Left ventricle myocardium inferior (tissue), 1 donor: ENCODE results near the gene NRIP2. TPM values are rescaled to one million over a fixed set of nuclear protein-coding genes. Genes with fewer than 3 reads are reported as not detected.
"Not testable (repeated sequence)": the region's sequence is repeated elsewhere in the genome, so short reads cannot be mapped to it uniquely, and the experiment has no call there.

ENCODE experiments used
- DNase-seq: peaks from one replicate; pipeline ENCODE4 v3.0.0-alpha.2; 2020
- H3K27ac ChIP-seq: fragments of 200-600 bp; replicated peaks from 2 replicates; pipeline ENCODE4 v1.8.0; 2021
- H3K27me3 ChIP-seq: fragments of 200-600 bp; 2 replicates; pipeline ENCODE4 v1.8.0; 2021; ENCODE audit warnings: low read depth
- H3K36me3 ChIP-seq: fragments of 200-600 bp; 2 replicates; pipeline ENCODE4 v1.8.0; 2021
- H3K4me1 ChIP-seq: fragments of 200-600 bp; 2 replicates; pipeline ENCODE4 v1.8.0; 2021
- H3K4me3 ChIP-seq: fragments of 200-600 bp; 2 replicates; pipeline ENCODE4 v1.8.0; 2021; ENCODE audit warnings: mild to moderate bottlenecking, moderate library complexity
- H3K9me3 ChIP-seq: fragments of 200-600 bp; replicated peaks from 2 replicates; pipeline ENCODE4 v1.8.0; 2021
- CTCF ChIP-seq: fragments of 200-600 bp; IDR thresholded peaks from 2 replicates; pipeline ENCODE4 v1.8.0; 2021; ENCODE audit warnings: antibody characterized with exemption, mild to moderate bottlenecking, borderline replicate concordance
- intact Hi-C: fragments of 100-400 bp; cut with micrococcal nuclease; formaldehyde crosslinking; loops from one replicate; pipeline ENCODE4 v1.11.0; 2022
- total RNA-seq: library from RNA; stranded (reverse); fragmentation: NEBNext Ultra II Directional; extraction: Animal tissue kit (Norgen Biotek cat#: 25700); gene quantifications from one replicate; pipeline ENCODE4 v1.2.1, GENCODE V29; 2021
- donor health status: DM: no; HTN: yes; CAD: no; lungs with severe emphysema.

The NRIP2 gene
- total RNA-seq, 1 donor from 2014 or later = 1.2 TPM

GRCh38 chr12:2876431-2877046 is 41.7 kb upstream of the NRIP2 start:
- no peaks in the 10 kb centered on the region for H3K36me3 ChIP-seq
- no peaks in the 10 kb centered on the region for H3K9me3 ChIP-seq
- intact Hi-C loops = no loop called here
- no peak for DNase-seq
- H3K4me1 ChIP-seq = peaks cover 23% of the 10 kb centered on the region
- peak overlapping the region; percentile 86 for H3K4me3 ChIP-seq
- no peaks in the 10 kb centered on the region for H3K27me3 ChIP-seq
- peak overlapping the region; percentile 77 for H3K27ac ChIP-seq
- no peak for TF ChIP-seq CTCF

GRCh38 chr12:2868986-2869632 is 34.3 kb upstream of the NRIP2 start:
- H3K4me1 ChIP-seq, H3K27me3 ChIP-seq, H3K4me3 ChIP-seq, H3K36me3 ChIP-seq, DNase-seq, H3K9me3 ChIP-seq, H3K27ac ChIP-seq, intact Hi-C loops: not testable (repeated sequence)

- no peaks in the 10 kb centered on the region for H3K9me3 ChIP-seq
- H3K36me3 ChIP-seq = no peaks in the 10 kb centered on the region
- no peaks in the 10 kb centered on the region for H3K27me3 ChIP-seq
- H3K27ac ChIP-seq = no peak overlapping the region
- TF ChIP-seq CTCF = no peak
- intact Hi-C loops = no loop called here
- no peak overlapping the region for H3K4me3 ChIP-seq
- H3K4me1 ChIP-seq = no peaks in the 10 kb centered on the region
- no peak for DNase-seq
Observed at GRCh38 chr12:2864198-2864597, 29.4 kb upstream of the NRIP2 start.

- H3K4me1 ChIP-seq, H3K36me3 ChIP-seq, H3K4me3 ChIP-seq, DNase-seq, intact Hi-C loops, H3K27me3 ChIP-seq, H3K27ac ChIP-seq, H3K9me3 ChIP-seq: not testable (repeated sequence)
Observed at GRCh38 chr12:2863402-2863801, 28.6 kb upstream of the NRIP2 start.

GRCh38 chr12:2862876-2863275 is 28.0 kb upstream of the NRIP2 start:
- DNase-seq = no peak
- Histone ChIP-seq H3K27me3 (no peaks in the 10 kb centered on the region), H3K27ac (no peak overlapping the region), H3K9me3 (no peaks in the 10 kb centered on the region), H3K4me1 (no peaks in the 10 kb centered on the region), H3K4me3 (no peak overlapping the region), H3K36me3 (no peaks in the 10 kb centered on the region)
- TF ChIP-seq CTCF = no peak
- intact Hi-C loops = no loop called here

- Histone ChIP-seq H3K9me3 (no peaks in the 10 kb centered on the region), H3K27ac (no peak overlapping the region), H3K4me3 (no peak overlapping the region), H3K27me3 (no peaks in the 10 kb centered on the region), H3K36me3 (no peaks in the 10 kb centered on the region), H3K4me1 (no peaks in the 10 kb centered on the region)
- intact Hi-C loops = no loop called here
- TF ChIP-seq CTCF = no peak
- DNase-seq = no peak
Observed at GRCh38 chr12:2860170-2860569, 25.3 kb upstream of the NRIP2 start.
